ENCODE measurements around the gene DACT2.
"Not testable (repeated sequence)": the region's sequence is repeated elsewhere in the genome, so short reads cannot be mapped to it uniquely, and the experiment has no call there.

The DACT2 gene, protein sequence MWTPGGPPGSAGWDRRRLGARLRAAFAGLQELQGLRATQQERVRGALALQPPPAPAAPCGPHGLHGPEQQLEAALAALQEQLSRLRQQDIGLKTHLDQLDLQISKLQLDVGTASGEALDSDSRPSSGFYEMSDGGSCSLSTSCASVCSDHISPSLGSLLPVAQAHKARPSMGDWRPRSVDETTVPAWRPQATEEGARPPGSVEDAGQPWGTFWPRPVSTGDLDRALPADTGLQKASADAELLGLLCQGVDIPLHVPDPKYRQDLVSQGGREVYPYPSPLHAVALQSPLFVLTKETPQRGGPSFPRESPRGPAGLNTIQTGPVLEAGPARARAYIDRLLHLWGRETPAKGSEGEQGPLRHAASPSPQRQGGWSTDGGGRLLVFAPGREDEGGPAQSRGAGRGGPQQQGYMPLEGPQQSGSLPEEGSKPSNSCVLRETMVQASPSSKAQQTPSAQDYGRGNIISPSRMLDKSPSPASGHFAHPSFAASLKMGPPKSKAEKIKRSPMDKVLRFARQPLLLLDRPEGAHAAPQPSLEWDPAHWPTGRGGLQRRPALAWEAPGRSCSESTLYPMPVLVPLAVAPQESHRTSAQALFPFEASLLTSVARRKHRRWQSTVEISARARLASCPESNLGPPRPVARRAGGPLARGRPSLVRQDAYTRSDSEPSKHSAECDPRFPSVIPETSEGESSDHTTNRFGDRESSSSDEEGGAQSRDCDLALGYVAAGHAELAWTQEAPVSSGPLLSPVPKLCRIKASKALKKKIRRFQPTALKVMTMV

DNA sequence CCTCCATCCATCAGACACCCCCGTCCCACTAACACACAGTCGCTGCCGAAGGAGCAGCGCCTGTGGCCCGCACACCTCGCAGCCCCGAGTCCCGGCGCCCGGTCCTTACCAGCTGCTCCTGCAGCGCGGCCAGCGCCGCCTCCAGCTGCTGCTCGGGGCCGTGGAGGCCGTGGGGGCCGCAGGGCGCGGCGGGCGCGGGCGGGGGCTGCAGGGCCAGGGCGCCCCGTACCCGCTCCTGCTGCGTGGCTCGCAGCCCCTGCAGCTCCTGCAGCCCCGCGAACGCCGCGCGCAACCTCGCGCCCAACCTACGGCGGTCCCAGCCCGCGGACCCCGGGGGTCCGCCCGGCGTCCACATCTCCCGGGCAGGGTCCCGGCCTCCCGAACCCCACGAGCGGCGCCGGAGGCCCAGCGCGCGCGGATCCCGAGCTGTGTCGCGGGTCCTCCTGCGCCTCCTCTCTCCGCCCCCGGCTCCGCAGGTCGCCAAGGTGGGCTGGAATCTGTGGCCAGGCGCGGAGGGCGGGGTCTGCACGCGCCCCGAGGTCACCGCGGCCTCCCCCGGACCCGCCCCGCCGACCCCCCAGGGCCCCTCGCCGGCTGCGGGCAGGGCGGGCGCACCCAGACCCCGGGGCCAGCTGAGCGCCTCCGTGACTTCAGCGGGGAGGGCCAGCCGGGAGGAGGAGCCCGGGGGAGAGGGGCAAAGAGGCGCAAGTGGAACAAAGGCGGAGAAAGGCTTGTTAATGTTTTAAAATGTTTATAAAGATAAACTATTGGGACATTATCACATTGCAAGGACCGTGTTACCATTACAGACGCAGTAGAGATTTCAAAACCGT is at the start of gene DACT2:
Gene DACT2, minus strand, starts transcription at position 499 of the 833 bp plus-strand sequence. Its CDS starts 144 bp downstream, at position 355.
- no peak for DNase-seq

DNA sequence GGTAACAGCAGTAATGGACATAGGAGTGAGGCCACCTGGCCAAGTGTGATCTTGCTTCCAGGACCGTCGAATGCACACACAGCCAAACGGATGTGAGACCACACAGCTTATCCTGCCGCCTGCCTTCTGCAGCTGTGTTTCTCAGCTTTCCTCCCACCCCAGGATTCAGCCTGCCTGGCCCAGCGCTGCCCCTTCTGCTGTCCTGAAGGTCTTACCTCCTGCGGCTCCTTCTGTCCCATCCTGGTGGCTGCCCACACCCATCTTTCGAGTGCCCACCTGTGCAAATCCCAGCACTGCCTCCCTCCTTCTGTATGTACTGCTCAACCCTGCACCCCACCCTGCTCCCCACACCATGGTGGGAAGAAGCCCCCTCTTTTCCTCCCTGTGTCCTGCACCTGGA is 49.4 kb upstream of the DACT2 start:
- DNase-seq: no peak

DNA sequence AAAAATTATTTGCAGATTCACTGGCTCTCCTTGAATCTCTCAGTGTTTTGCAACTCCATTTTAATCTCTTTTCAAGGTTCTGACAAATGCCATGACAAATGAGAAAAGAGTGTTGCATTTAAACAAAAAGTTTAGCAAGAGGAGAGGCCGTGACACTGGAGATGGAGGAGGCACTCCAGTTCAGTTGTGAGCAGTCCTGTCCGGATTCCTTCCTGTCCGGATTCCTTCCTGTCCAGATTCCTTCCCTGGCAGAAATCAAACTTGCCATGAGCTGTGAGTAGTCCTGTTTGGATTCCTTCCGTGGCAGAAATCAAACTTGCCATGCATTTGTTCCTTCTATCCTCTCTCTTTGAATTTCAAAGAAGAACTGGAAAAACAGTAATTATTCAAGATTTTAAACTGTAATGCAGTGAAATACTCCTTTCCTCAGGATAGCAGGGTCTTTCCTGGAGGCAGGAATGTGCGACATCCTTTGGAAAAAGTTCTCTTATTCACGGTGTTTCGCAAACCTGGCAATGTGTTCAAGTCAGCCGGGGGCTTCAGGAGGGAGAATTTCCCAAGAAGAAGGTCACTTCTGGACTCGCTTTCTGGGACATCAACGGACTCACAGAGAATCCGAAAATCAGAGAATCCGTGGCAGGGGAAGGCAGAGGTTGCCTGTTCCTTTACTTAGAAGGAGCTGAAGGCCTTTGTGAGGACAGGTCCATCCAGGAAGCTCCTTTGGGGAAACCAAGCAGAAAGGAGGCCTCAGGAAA is 48.7 kb upstream of the DACT2 start:
- DNase-seq: no peak

DNA sequence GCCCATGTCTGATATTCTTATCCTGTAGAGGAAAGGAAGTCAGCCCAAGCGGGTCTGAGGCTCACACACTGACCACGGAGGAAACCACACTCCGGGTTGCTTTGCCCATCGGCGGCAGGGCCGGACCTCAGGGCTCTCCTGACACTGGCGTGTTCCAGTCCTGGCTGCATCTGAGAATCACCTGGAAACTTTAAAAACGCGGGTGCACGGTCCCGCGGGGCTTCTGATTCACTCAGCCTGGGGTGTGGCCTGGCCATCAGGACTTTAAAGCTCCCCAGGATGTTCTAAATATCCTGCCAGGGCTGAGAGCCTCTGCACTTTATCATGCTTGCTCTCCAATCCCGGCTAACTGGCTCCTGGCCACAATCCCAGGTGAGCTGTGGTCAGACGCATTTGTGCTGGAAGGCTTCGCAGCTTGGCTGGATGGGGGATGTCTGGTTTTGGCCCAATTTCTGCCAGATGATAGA is 47.7 kb upstream of the DACT2 start:
- no peak for DNase-seq

DNA sequence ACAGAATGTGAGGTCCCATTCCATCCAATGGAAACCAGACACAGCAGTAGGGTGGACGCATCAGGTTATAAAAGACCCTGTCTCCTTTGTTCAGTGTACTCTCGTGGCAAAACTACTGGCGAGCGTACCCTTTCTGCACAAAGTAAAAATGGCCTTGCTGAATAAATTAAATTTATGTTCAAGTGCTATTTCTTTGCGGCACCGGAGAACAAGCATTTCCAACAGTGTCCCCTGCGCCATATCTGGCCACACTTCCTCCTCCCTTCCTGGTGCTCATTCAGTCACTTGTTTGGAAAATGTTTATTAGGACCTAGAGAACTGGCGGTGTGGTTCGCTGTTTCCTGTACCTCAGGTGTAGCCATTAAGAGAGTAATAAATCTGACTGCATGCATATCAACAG is 46.9 kb upstream of the DACT2 start:
- DNase-seq: no peak

DNA sequence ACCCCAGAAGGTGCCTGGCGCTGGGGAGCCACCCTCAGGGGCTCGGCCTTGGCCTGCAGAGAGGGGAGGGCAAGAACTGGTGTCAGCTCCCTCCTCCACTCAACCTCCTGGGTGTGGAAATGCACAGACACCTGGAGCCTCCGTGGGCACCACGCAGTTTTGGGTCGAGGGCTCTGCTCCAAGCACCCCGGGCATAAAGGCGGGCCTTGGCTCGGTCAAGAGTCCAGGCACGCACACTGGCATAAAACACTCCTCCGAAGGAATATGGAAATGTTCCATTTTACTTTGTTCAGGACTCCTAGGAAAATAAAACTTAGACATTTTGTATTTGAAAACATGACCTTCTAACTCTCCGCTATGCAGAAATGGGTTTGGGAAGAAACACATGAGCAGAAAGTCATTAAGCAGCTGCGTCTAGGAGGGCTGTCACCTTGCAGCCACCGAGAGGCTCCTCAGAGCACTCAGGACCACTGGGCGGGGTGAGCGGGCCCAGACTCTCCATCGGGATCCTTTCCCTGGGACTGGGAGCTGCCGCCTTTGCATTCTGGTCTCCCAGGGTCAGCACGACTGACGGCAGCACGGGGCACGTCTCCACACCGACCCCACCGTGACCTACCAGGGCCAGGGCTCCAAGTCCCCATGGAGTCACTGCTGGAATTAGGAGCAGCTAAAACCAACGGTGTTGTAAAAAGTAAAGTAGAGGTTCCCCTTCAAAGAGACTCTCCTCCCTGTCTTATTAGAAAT is 46.0 kb upstream of the DACT2 start:
- DNase-seq: no peak

DNA sequence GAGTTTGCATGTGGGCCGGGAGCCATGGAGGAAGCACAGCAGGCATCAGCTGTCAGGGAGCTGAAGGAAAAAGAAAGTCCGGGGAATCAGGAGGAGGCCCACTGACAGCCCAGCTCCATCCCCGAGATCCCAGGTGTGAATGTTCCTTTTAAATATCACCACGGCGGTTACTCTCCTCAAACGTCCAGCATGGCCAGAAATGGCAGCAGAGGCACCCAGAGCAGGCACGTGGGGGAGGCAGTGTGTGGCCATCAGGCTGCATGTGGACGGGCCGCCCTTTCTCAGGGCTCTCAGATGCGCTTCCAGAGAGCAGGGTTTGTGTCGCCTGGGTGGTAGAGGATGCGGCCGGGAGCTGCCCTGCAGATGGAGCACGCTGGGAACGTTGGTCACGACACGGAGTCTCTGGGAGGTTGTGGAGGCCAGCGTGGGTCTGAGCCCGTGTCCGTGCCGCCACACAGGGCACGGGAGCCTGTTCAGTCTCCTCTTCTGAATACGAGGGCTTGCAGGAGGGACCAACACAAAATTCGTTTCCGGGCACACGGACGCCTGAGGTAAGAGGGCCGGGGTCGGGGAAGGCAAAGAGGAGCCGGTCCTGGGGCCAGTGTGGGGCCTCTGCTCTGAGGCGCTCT is 45.3 kb upstream of the DACT2 start:
- no peak for DNase-seq

DNA sequence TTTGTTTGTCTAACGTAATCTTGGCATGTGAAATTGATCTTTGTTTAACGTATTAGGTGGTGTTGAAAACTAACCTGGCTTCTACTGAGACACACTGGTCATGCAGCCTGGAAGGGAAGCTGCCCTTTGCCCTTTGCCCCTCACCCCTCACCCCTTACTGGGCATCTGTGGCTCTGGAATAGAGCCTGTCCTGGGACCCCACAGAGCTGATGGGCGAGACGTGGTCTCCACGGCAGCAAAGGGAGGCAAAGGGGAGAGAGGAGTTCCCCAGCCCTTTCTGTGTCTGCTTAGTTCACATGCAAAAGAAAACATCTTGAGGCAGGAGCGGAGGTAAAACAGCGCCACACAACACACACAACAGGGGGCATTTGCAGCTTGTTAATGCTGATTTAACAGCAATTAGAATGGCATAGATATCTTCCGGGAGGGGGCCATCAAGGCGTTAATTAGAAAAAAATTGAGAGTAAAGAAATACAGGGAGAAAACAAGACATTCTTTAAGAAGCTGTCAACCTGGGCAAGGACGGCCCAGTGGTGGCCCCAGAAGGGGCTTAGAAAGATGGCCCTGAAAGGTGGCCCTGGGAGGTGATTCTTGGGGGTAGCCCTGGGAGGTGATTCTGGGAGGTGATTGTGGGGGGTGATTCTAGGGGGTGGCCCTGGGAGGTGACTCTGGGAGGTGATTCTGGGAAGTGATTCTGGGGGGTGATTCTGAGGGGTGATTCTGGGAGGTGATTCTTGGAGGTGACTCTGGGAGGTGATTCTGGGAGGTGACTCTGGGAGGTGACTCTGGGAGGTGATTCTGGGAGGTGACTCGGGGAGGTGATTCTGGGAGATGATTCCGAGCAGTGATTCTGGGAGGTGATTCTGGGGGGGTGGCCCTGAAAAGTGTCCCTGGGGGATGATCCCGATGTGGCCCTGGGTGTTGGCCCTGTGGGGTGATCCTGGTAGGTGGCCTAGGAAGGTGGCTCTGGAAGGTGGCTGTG is 44.5 kb upstream of the DACT2 start:
- no peak for DNase-seq

DNA sequence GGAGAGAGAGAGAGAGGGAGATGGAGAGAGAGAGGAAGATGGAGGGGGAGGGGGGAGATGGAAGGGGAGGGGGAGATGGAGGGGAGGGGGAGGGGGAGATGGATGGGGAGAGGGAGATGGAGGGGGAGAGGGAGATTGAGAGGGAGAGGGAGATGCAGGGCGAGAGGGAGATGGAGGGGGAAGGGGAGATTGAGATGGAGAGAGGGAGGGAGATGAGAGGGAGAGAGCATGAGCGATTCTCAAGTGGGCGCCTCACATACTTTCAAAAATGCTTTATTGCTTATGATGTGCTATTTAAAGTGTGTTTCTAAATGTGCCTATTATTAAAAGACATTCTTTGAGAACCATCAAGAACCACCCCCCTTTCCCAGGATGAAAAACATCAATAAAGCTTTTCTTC is 43.7 kb upstream of the DACT2 start:
- no peak for DNase-seq

DNA sequence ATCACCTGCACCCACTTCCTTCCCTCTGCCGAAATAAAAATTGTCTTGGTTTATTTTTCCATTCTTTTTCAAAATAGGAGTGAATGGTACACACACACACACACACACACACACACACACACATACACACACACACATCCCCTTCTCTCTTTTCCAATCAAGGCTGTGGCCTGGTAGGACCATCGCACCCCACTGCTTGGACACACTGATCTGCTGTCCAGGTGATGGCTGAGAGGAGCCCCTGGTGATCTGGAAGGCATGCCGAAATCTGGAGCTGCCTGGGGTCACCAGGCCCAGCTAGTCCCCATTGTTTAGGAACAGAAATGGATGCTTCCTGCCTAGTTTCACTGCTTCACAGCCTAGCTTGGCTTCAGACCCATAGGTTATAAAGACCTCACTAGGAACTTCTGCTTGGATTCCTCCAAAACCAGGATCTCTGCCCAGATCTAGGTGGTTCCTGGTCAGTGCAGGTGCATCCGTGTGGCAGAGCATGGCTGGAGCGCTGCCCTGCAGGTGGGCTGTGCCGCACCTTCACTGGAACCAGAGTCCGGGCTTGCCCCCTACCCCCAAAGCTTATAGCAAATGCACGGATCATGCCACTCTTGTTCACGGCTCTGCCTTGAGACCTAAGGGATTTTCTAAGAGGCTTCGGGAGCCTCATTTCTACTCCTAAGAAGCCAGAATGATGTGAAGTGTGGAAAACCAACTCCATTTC is 42.9 kb upstream of the DACT2 start:
- no peak for DNase-seq

DNA sequence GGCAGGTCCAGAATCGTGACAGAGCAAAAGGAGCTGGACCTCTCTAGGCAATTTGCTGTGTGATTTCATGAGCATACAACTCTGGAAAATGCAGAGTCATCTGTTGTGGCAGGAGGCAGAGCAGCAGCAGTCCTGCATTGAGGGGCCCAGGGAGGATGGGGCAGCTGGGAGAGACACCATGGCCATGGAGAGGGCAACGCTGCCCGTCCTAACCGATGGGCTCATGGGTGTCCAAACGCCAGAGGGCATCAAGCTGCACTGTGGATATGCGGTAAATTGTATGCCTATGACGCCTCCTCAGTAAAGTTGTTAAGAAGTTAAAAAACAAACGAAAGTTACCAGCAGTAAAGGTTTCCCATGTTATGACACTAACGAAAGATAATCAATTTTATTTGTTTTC is 42.2 kb upstream of the DACT2 start:
- DNase-seq: no peak

DNA sequence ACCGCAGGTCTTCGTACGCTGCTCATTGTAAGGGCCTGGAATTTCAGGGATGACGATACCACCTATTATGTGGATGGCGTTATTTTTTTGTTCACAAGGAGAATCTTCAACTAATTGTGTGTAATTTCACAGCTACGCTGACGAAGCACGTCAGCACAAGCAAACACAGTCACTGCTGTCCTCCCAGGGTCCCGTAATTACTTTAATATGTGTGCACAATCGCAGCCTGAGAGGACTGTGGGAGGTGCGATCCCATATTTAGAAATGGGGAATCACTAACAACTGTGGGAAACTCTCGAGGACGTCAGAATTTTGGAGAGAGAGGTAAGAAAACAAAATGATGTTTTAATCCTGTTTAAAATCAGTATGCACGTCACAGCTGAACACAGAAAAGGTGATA is 40.2 kb upstream of the DACT2 start:
- DNase-seq: no peak

DNA sequence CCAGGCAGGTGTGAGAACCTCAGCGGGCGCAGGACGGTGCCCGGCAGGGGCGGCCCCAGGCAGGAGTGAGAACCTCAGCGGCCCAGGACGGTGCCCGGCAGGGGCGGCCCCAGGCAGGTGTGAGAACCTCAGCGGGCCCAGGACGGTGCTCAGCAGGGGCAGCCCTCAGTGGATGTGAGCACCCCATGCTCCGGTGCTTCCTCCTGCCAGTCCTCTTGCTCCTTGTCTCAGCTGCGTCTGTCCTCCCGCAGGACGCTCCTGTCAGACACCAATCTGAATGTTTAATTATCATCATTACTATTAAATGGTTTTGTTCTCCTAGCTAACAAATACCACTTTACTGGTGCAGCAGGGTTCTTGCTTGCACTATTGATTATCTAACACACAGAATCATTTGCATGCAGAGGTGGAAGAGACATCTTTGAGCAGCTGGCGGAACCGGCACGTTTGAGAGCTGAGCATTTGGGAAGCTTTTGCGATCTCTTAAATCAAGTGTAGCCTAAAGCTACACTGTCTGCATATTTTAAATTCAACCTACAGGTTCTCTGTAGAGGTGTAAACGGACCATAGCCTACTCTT is 39.4 kb upstream of the DACT2 start:
- no peak for DNase-seq

DNA sequence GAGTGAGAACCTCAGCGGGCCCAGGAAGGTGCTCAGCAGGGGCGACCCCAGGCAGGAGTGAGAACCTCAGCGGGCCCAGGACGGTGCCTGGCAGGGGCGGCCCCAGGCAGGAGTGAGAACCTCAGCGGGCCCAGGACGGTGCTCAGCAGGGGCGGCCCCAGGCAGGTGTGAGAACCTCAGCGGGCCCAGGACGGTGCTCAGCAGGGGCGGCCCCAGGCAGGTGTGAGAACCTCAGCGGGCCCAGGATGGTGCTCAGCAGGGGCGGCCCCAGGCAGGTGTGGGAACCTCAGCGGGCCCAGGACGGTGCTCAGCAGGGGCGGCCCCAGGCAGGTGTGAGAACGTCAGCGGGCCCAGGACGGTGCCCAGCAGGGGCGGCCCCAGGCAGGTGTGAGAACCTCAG is 37.3 kb upstream of the DACT2 start:
- not testable (repeated sequence) for DNase-seq

DNA sequence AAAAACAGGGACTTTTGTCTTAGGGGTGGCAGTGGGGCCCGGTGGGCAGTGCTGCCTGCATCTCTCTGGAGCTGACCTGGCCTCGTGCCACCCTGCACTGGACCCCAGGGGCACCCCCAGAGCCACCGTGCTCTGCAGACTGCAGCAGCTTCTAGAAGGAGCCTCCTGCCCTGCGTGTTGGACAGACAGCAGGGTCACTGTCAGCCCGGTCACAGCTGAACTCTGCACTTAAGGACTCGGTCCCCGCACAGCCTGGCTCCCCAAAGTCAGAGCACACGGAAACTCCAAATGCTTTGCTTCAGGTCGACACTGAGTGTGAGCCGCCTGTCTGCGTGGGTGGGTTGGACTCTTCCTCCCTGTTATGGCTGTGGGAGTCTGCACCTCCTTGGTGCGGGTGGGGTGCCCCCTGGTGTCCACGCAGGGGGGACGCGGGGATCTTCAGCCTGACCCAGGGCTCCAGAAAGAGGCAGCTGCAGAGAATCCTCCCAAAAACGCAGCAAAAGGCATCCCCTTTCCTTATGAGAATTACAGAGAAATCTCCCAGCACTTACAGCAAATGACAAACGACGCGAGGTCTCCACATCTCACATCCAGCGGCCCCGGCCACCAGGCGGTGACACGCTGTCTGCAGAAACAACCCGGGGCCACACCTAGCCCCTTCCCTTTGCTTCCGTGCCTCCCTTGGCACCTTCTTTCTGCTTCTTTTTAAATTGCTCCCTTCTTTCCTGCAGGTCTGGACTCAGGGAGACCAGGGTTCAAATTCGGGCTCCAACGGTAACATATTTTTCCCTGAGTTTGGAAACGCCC is 36.3 kb upstream of the DACT2 start:
- DNase-seq: peak in 1 of 2 donors; percentile 48

DNA sequence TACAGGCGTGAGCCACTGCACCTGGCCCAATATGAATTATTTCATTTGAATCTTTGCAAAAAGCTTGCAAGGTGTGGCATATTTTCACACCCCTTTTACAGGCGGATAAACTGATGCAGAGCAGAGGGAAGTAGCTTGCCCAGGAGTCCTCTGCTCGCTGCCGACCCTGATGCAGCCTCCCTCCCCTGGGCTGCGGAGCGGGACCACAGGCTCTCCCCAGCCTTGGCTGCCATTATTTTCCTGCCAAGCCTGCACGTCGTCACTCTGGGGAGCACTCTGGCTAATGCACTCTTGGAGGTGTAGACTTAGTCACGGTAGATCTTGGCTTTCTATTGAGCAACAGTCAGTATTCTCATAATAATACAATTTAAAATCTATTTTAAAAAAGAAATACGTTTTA is 34.8 kb upstream of the DACT2 start:
- no peak for DNase-seq

DNA sequence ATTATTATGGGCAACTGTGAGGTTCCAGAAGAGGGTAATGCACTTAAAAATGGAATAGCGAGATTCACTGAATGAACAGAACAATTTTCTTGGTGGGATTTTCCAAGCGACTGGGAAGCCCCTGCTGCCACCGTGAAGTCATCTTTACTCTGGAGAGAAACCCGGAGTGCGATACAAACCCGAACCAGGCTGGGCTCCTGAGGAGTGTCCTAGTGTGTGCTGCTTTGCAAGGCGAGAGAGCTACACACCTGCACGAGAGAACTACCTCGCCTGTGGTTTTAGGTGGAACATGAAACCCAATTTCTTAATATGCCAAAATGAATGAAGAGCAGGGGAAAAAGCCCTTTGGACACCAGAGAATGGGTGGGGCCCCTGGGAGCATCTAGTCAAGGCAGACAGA is 33.5 kb upstream of the DACT2 start:
- no peak for DNase-seq

DNA sequence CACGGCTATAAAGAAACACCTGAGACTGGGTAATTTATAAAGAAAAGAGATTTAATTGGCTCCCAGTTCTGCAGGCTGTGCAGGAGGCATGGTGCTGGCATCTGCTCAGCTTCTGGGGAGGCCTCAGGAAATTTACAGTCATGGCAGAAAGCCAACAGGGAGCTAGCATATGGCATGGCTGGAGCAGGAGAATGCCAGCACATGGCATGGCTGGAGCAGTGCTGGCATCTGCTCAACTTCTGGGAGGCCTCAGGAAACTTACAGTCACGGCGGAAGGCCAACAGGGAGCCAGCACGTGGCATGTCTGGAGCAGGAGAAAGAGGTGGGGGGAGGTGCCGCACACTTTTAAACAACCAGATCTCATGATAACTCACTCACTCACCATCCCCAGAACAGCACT is 32.5 kb upstream of the DACT2 start:
- DNase-seq: no peak
